Panc1 (cell line): Measurements from ENCODE around the gene NGF. TPM values are rescaled to one million over a fixed set of nuclear protein-coding genes. Genes with fewer than 3 reads are reported as not detected.

Experiments
- ATAC-seq: fragments of 200-7000 bp; cut with Tn5 transposase; 2 replicates; pipeline ENCODE4 v1.9.1; 2020; ENCODE audit warnings: mild to moderate bottlenecking, moderate library complexity
- BruUV-seq: library from RNA; stranded (reverse); fragments of 400-500 nt; replicated peaks from 2 replicates; lab custom pipeline; 2021; lab: Mats Ljungman, UMichigan
- CTCF ChIA-PET: fragments of 300-600 bp; sonication (Branson Sonifier 250); formaldehyde crosslinking; loops from one replicate; lab custom pipeline; 2022; ENCODE audit warnings: antibody characterized with exemption; lab: Charles Lee
- POLR2A ChIA-PET: fragments of 300-600 bp; sonication (Branson Sonifier 250); formaldehyde crosslinking; loops from one replicate; lab custom pipeline; 2022; ENCODE audit warnings: antibody characterized with exemption; lab: Charles Lee
- DNase-seq: peaks from one replicate; pipeline ENCODE4 v3.0.0-alpha.2; 2010; ENCODE audit warnings: low read depth, low spot score
- H3K27ac ChIP-seq: 2 replicates; pipeline ENCODE4 v1.5.1; 2011; ENCODE audit warnings: mild to moderate bottlenecking, low read length, inconsistent platforms
- H3K27me3 ChIP-seq: fragments of 200-500 bp; sonication (Bioruptor generic); 2 replicates; pipeline ENCODE4 v1.6.0; 2014; ENCODE audit warnings: low read length, inconsistent platforms; ENCODE audit not compliant: control insufficient read depth, insufficient read depth
- H3K36me3 ChIP-seq: fragments of 200-500 bp; sonication (Bioruptor generic); 2 replicates; pipeline ENCODE4 v1.5.1; 2014; ENCODE audit warnings: inconsistent platforms, mild to moderate bottlenecking, low read length, moderate library complexity; ENCODE audit not compliant: control insufficient read depth, insufficient read depth
- H3K4me1 ChIP-seq: 2 replicates; pipeline ENCODE4 v1.5.1; 2011; ENCODE audit warnings: inconsistent platforms, mild to moderate bottlenecking, low read length, moderate library complexity; ENCODE audit not compliant: control insufficient read depth, insufficient read depth
- H3K4me3 ChIP-seq, 2 experiments: 2 replicates each; pipeline ENCODE4 v1.5.1; 2011 to 2012; ENCODE audit warnings: low read depth in 2 of 2, low read length in 2 of 2, mild to moderate bottlenecking in 2 of 2, inconsistent platforms in 1 of 2, moderate library complexity in 1 of 2
- H3K9me3 ChIP-seq: fragments of 200-500 bp; sonication (Bioruptor generic); 2 replicates; pipeline ENCODE4 v1.5.1; 2014; ENCODE audit warnings: low read depth, mild to moderate bottlenecking, inconsistent platforms, low read length, moderate library complexity; ENCODE audit not compliant: control insufficient read depth, insufficient read depth
- CTCF ChIP-seq: fragments of 450-650 bp; IDR thresholded peaks from 2 replicates; pipeline ENCODE4 v1.5.1; 2017; ENCODE audit warnings: mild to moderate bottlenecking
- POLR2AphosphoS5 ChIP-seq: IDR thresholded peaks from 2 replicates; pipeline ENCODE4 v1.6.1; 2012; ENCODE audit warnings: mild to moderate bottlenecking, low read depth, low read length, moderate library complexity
- REST ChIP-seq, 2 experiments: IDR thresholded peaks; 2 replicates each; pipeline ENCODE4 v1.6.1; 2011 to 2012; ENCODE audit warnings: low read depth in 2 of 2, control low read depth in 1 of 2, low read length in 1 of 2, mild to moderate bottlenecking in 1 of 2, moderate library complexity in 1 of 2; ENCODE audit not compliant: insufficient read depth in 1 of 2
- SIN3A ChIP-seq: IDR thresholded peaks from 2 replicates; pipeline ENCODE4 v1.6.1; 2012; ENCODE audit warnings: low read depth, mild to moderate bottlenecking, low read length, moderate library complexity, borderline replicate concordance; ENCODE audit not compliant: insufficient read depth
- TCF7L2 ChIP-seq: IDR thresholded peaks from 2 replicates; pipeline ENCODE4 v1.6.1; 2011; ENCODE audit warnings: mild to moderate bottlenecking, low read depth, low read length, inconsistent platforms
- in situ Hi-C: cut with HindIII; loops from 2 replicates; pipeline ENCODE4 v1.10.0; 2016; ENCODE audit warnings: low sequenced_read_pairs, low pct_unique_long_range_greater_than_20kb
- intact Hi-C: fragments of 100-400 bp; cut with micrococcal nuclease; formaldehyde crosslinking; loops from one replicate; pipeline ENCODE4 v1.10.0; 2022; ENCODE audit not compliant: unreplicated experiment
- total RNA-seq: library from RNA; stranded (reverse); gene quantifications from one replicate; pipeline ENCODE4 v1.2.1, GENCODE V29; 2021; ENCODE audit not compliant: unreplicated experiment

NGF gene
- total RNA-seq, 1 experiment from 2014 or later, result not detected

- no TSS peak for BruUV-seq
- CTCF ChIA-PET, result no interaction called here
Observed at GRCh38 chr1:115286431-115287205, 51.4 kb downstream of the NGF start.

DNA sequence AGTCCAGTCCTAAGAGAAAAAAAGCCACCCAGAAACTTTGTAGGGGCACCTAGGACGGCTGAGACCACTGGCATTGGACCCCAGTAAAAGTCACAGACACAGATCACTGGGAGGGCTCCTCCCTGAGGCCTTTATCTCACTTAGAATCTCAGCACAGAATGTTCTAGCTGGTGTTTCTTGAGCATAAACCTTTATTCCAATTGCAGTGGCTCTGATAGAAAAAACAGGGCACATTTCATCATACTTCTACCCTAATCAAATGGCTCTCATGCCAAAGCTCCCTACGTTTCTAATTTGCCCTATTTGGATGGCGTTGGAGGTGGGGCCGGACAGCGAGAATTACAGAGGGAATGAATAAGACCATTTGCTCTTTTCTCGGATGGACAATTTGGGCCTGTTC is 53.8 kb downstream of the NGF start:
- ATAC-seq, result no peak
- POLR2A ChIA-PET, result no interaction called here

More at GRCh38 chr1:115286431-115287205, 51.4 kb downstream of the NGF start:
- DNase-seq (no peak), ATAC-seq (no peak)
- Histone ChIP-seq H3K4me1 (no peaks in the 10 kb centered on the region), H3K4me3 (no peak overlapping the region), H3K9me3 (no peaks in the 10 kb centered on the region), H3K27ac (no peak overlapping the region), H3K27me3 (no peaks in the 10 kb centered on the region), H3K36me3 (no peaks in the 10 kb centered on the region)
- no peak for TF ChIP-seq CTCF
- no peak for TF ChIP-seq TCF7L2
- no peak for TF ChIP-seq REST (IDR thresholded peaks at IDR 0.05; ENCODE audit: insufficient read depth in 1 of 2, low read depth in 2 of 2, low read length in 1 of 2)
- TF ChIP-seq POLR2AphosphoS5, result no peak
- TF ChIP-seq SIN3A, result no peak
- in situ Hi-C loops, result no loop called here
- intact Hi-C loops, result no loop called here
- POLR2A ChIA-PET, result no interaction called here

More for the DNA sequence above, 53.8 kb downstream of the NGF start:
- H3K4me3 ChIP-seq, result no peak overlapping the region
- TF ChIP-seq REST (IDR thresholded peaks at IDR 0.05; ENCODE audit: insufficient read depth in 1 of 2, low read depth in 2 of 2, low read length in 1 of 2), result no peak
- TF ChIP-seq SIN3A, result no peak
- H3K27ac ChIP-seq, result no peak overlapping the region
- H3K9me3 ChIP-seq, result no peaks in the 10 kb centered on the region
- H3K4me1 ChIP-seq, result no peaks in the 10 kb centered on the region
- intact Hi-C loops, result no loop called here
- BruUV-seq, result no TSS peak
- in situ Hi-C loops, result no loop called here
- CTCF ChIA-PET, result no interaction called here
- no peak for DNase-seq
- no peaks in the 10 kb centered on the region for H3K36me3 ChIP-seq
- H3K27me3 ChIP-seq, result no peaks in the 10 kb centered on the region
